ENCODE results near the gene MSANTD1.

The MSANTD1 gene

GRCh38 chr4:3244002-3244401 is 5.0 kb upstream of the MSANTD1 start:
- no peak for ATAC-seq
- no peak for TF ChIP-seq POU6F1 (CRISPR knock-in tag; IDR thresholded peaks at IDR 0.05; ENCODE audit: borderline replicate concordance, low read depth)
- TF ChIP-seq SNAI2 (CRISPR knock-in tag; IDR thresholded peaks at IDR 0.05): no peak
- no peak for TF ChIP-seq TCF4 (CRISPR knock-in tag; IDR thresholded peaks at IDR 0.05; ENCODE audit: borderline replicate concordance)
- TF ChIP-seq ISL1 (CRISPR knock-in tag; IDR thresholded peaks at IDR 0.05): no peak
- no peak for TF ChIP-seq TOX (CRISPR knock-in tag; IDR thresholded peaks at IDR 0.05; ENCODE audit: borderline replicate concordance)
- no peak for TF ChIP-seq OSR1 (CRISPR knock-in tag; IDR thresholded peaks at IDR 0.05)
- TF ChIP-seq PATZ1 (CRISPR knock-in tag; IDR thresholded peaks at IDR 0.05; ENCODE audit: borderline replicate concordance): no peak
- no peak for TF ChIP-seq ZNF8 (CRISPR knock-in tag; IDR thresholded peaks at IDR 0.05)
- no peak for TF ChIP-seq GLIS3 (CRISPR knock-in tag; IDR thresholded peaks at IDR 0.05)
- no peak for TF ChIP-seq CSDC2 (CRISPR knock-in tag; IDR thresholded peaks at IDR 0.05)
- no peak for TF ChIP-seq ZNF70 (CRISPR knock-in tag; IDR thresholded peaks at IDR 0.05)
- TF ChIP-seq BACH2 (CRISPR knock-in tag; IDR thresholded peaks at IDR 0.05; ENCODE audit: borderline replicate concordance): no peak
- no peak for TF ChIP-seq ZNF565 (CRISPR knock-in tag; conservative IDR thresholded peaks at IDR 0.05; ENCODE audit: low read depth)
- no peak for TF ChIP-seq PPARA (CRISPR knock-in tag; IDR thresholded peaks at IDR 0.05; ENCODE audit: borderline replicate concordance)
- TF ChIP-seq RARB (CRISPR knock-in tag; IDR thresholded peaks at IDR 0.05): no peak
- no peak for TF ChIP-seq ZFP30 (CRISPR knock-in tag; IDR thresholded peaks at IDR 0.05)
- TF ChIP-seq ARNTL (CRISPR knock-in tag; IDR thresholded peaks at IDR 0.05; ENCODE audit: borderline replicate concordance, low read depth): no peak

- TF ChIP-seq POU6F1 (CRISPR knock-in tag; IDR thresholded peaks at IDR 0.05; ENCODE audit: borderline replicate concordance, low read depth) (no peak), CSRNP3 (CRISPR knock-in tag; IDR thresholded peaks at IDR 0.05) (no peak), ZNF8 (CRISPR knock-in tag; IDR thresholded peaks at IDR 0.05) (no peak), ESRRG (CRISPR knock-in tag; IDR thresholded peaks at IDR 0.05) (no peak), PATZ1 (CRISPR knock-in tag; IDR thresholded peaks at IDR 0.05; ENCODE audit: borderline replicate concordance) (no peak), PPARA (CRISPR knock-in tag; IDR thresholded peaks at IDR 0.05; ENCODE audit: borderline replicate concordance) (no peak), ARNTL (CRISPR knock-in tag; IDR thresholded peaks at IDR 0.05; ENCODE audit: borderline replicate concordance, low read depth) (no peak), RARB (CRISPR knock-in tag; IDR thresholded peaks at IDR 0.05) (no peak), CREB5 (CRISPR knock-in tag; IDR thresholded peaks at IDR 0.05; ENCODE audit: low read depth) (no peak), ZFP3 (CRISPR knock-in tag; IDR thresholded peaks at IDR 0.05) (no peak), OSR1 (CRISPR knock-in tag; IDR thresholded peaks at IDR 0.05) (no peak), BACH2 (CRISPR knock-in tag; IDR thresholded peaks at IDR 0.05; ENCODE audit: borderline replicate concordance) (no peak), ZC3H10 (CRISPR knock-in tag; IDR thresholded peaks at IDR 0.05) (no peak), CSDC2 (CRISPR knock-in tag; IDR thresholded peaks at IDR 0.05) (no peak), TSHZ2 (CRISPR knock-in tag; IDR thresholded peaks at IDR 0.05) (no peak), SNAI2 (CRISPR knock-in tag; IDR thresholded peaks at IDR 0.05) (no peak), GLIS3 (CRISPR knock-in tag; IDR thresholded peaks at IDR 0.05) (no peak), TOX (CRISPR knock-in tag; IDR thresholded peaks at IDR 0.05; ENCODE audit: borderline replicate concordance) (no peak)
- no peak for ATAC-seq
Observed at GRCh38 chr4:3244747-3245146, 4.2 kb upstream of the MSANTD1 start.

Data from SK-N-SH treated with all-trans-retinoic acid at 6 μM for 48 hours (cell line).